A673 (cell line): Measurements from ENCODE around the gene TAS1R3. TPM values are rescaled to one million over a fixed set of nuclear protein-coding genes. Genes with fewer than 3 reads are reported as not detected.

Source experiments
- BruUV-seq: library from RNA; stranded (reverse); fragments of 400-500 nt; replicated peaks from 2 replicates; lab custom pipeline; 2021; lab: Mats Ljungman, UMichigan
- CTCF ChIA-PET: fragments of 300-600 bp; sonication (Branson Sonifier 250); formaldehyde crosslinking; loops from one replicate; lab custom pipeline; 2022; ENCODE audit warnings: antibody characterized with exemption; lab: Charles Lee
- POLR2A ChIA-PET: fragments of 300-600 bp; sonication (Branson Sonifier 250); formaldehyde crosslinking; loops from one replicate; lab custom pipeline; 2022; ENCODE audit warnings: antibody characterized with exemption; ENCODE audit not compliant: low non-redundant PET; lab: Charles Lee
- DNase-seq: peaks from one replicate; pipeline ENCODE4 v3.0.0-alpha.2; 2015; ENCODE audit warnings: low spot score
- H3K27ac ChIP-seq: fragments of 200-600 bp; sonication (generic); 2 replicates; pipeline ENCODE4 v1.5.1; 2016; ENCODE audit warnings: mixed run types, low read depth, mild to moderate bottlenecking, mixed read lengths, antibody characterized with exemption, low read length; ENCODE audit not compliant: poor library complexity, severe bottlenecking
- H3K27me3 ChIP-seq: fragments of 200-600 bp; sonication (generic); replicated peaks from 2 replicates; pipeline ENCODE4 v1.6.1; 2017; ENCODE audit warnings: mixed run types, low read depth, mild to moderate bottlenecking, mixed read lengths, antibody characterized with exemption, low read length; ENCODE audit not compliant: insufficient read depth, poor library complexity
- H3K36me3 ChIP-seq: fragments of 200-600 bp; sonication (generic); 2 replicates; pipeline ENCODE4 v1.6.1; 2016; ENCODE audit warnings: mixed run types, mild to moderate bottlenecking, mixed read lengths, antibody characterized with exemption, low read length; ENCODE audit not compliant: insufficient read depth, poor library complexity, severe bottlenecking
- H3K4me1 ChIP-seq: fragments of 200-600 bp; sonication (generic); 2 replicates; pipeline ENCODE4 v1.6.1; 2017; ENCODE audit warnings: mixed run types, mild to moderate bottlenecking, mixed read lengths, antibody characterized with exemption, low read length; ENCODE audit not compliant: insufficient read depth, poor library complexity, severe bottlenecking
- H3K4me3 ChIP-seq: fragments of 200-600 bp; sonication (generic); 2 replicates; pipeline ENCODE4 v1.5.1; 2016; ENCODE audit warnings: low read depth, mixed run types, mild to moderate bottlenecking, mixed read lengths, low read length; ENCODE audit not compliant: poor library complexity, severe bottlenecking
- H3K9me3 ChIP-seq: fragments of 200-600 bp; sonication (generic); 2 replicates; pipeline ENCODE4 v1.6.1; 2016; ENCODE audit warnings: mixed run types, low read depth, mild to moderate bottlenecking, mixed read lengths, antibody characterized with exemption, low read length; ENCODE audit not compliant: poor library complexity, severe bottlenecking
- EZH2 ChIP-seq: fragments of 200-600 bp; sonication (generic); IDR thresholded peaks from 2 replicates; pipeline ENCODE4 v1.6.1; 2017; ENCODE audit warnings: borderline replicate concordance, low read depth, mild to moderate bottlenecking, mixed read lengths, antibody characterized with exemption, low read length; ENCODE audit not compliant: poor library complexity, severe bottlenecking
- intact Hi-C: fragments of 100-400 bp; cut with micrococcal nuclease; formaldehyde crosslinking; loops from one replicate; pipeline ENCODE4 v1.10.0; 2022; ENCODE audit not compliant: unreplicated experiment
- total RNA-seq: library from RNA; stranded (reverse); gene quantifications from 2 replicates; pipeline ENCODE4 v1.2.3, GENCODE V29; 2021
- TF ChIP-seq, protein P1 (sequence below): fragments of 300-800, 200-600 bp; sonication (generic); conservative IDR thresholded peaks from 2 replicates; pipeline ENCODE4 v1.5.1; 2017; ENCODE audit warnings: low read depth, mild to moderate bottlenecking, antibody characterized with exemption, low read length, moderate library complexity, mixed read lengths

TAS1R3 gene
- total RNA-seq, 1 experiment from 2014 or later: 0.21 TPM

DNA sequence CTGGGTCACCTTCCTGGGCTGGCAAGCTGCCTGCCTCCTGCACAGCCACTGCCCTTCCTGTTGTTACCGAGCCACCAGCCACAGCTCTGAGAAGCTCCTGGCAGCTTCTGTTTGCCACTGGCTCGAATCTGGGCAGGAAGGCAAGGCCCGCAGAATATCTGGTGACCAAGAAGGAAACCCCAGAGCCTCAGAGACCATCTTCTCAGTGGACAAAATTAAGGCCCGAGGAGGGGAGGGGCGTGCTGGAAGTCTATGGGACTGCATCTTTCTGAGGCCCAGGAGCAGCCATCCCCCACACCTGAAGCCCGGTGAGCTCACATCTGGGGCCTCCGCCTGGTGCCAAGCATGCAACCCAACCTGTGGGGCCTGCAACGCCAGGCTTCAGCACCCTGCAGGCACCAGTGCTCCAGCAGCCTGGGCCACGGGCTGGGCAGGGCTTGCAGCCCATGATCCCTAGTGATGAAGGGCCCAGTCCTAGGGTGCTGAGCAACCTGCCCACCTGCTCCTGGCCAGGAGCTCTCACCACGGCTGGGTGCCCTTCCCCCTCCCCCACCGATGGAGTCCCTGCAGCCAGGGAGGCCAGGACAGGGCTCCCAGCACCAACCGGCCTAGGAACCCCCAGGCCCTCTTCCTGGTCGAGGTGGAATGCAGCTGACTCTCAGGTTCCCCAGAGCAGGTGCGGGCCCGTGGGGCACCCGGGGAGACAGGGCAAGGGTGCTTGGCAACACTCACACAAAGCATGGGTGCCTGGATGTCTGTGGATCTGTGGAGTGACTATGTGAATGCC, 5.6 kb upstream of the TAS1R3 start:
- BruUV-seq: no TSS peak
- intact Hi-C loops: no loop called here
- DNase-seq: no peak
- H3K36me3 ChIP-seq: peaks cover 5% of the 10 kb centered on the region
- peaks cover 8% of the 10 kb centered on the region for H3K4me1 ChIP-seq
- ChIA-PET POLR2A (no interaction called here), CTCF (no interaction called here)
- peak overlapping the region; percentile 98 for H3K4me3 ChIP-seq
- TF ChIP-seq EZH2: no peak
- TF ChIP-seq, protein P1, sequence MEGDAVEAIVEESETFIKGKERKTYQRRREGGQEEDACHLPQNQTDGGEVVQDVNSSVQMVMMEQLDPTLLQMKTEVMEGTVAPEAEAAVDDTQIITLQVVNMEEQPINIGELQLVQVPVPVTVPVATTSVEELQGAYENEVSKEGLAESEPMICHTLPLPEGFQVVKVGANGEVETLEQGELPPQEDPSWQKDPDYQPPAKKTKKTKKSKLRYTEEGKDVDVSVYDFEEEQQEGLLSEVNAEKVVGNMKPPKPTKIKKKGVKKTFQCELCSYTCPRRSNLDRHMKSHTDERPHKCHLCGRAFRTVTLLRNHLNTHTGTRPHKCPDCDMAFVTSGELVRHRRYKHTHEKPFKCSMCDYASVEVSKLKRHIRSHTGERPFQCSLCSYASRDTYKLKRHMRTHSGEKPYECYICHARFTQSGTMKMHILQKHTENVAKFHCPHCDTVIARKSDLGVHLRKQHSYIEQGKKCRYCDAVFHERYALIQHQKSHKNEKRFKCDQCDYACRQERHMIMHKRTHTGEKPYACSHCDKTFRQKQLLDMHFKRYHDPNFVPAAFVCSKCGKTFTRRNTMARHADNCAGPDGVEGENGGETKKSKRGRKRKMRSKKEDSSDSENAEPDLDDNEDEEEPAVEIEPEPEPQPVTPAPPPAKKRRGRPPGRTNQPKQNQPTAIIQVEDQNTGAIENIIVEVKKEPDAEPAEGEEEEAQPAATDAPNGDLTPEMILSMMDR: no peak
- H3K9me3 ChIP-seq: no peaks in the 10 kb centered on the region
- H3K27ac ChIP-seq: peak overlapping the region; percentile 93
- H3K27me3 ChIP-seq: no peaks in the 10 kb centered on the region

DNA sequence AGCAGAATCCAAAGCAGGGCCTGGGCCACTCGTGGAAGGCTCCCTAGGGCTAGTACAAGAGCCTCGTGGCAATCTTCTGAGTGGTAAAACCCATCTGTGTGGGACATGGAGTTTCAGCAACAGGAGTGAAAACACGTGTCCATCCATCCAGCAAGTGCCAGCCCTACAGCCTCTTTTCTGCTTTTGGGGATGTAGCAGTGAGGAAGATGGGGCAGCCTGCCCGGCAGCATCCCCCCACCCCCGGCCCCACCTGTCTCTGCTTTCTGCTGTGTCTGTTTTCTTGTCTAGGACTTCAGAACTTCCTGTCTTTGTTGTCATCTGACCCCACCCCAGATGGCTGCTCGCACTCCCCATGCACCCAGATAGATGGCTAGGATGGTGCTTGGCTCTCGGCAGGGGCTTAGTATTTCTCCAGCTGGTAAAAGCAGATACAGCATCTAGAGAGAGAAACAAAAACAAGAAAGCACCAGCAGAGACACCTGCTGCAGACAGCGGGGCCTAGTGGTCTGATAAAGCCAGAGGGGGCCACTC, 4.9 kb upstream of the TAS1R3 start:
- H3K27me3 ChIP-seq: no peaks in the 10 kb centered on the region
- DNase-seq: no peak
- TF ChIP-seq, protein P1: no peak
- TF ChIP-seq EZH2: no peak
- CTCF ChIA-PET: no interaction called here
- peaks cover 4% of the 10 kb centered on the region for H3K36me3 ChIP-seq
- H3K27ac ChIP-seq: no peak overlapping the region
- POLR2A ChIA-PET: no interaction called here
- intact Hi-C loops: no loop called here
- H3K9me3 ChIP-seq: no peaks in the 10 kb centered on the region
- no TSS peak for BruUV-seq
- H3K4me3 ChIP-seq: peak overlapping the region; percentile 98
- H3K4me1 ChIP-seq: peaks cover 13% of the 10 kb centered on the region

DNA sequence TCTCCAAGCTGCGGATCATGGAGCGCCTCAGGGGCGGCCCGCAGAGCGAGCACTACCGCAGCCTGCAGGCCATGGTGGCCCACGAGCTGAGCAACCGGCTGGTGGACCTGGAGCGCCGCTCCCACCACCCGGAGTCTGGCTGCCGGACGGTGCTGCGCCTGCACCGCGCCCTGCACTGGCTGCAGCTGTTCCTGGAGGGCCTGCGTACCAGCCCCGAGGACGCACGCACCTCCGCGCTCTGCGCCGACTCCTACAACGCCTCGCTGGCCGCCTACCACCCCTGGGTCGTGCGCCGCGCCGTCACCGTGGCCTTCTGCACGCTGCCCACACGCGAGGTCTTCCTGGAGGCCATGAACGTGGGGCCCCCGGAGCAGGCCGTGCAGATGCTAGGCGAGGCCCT, 3.8 kb upstream of the TAS1R3 start:
- H3K4me3 ChIP-seq: no peak overlapping the region

More for the DNA sequence above, 3.8 kb upstream of the TAS1R3 start:
- ChIA-PET POLR2A (no interaction called here), CTCF (no interaction called here)
- H3K9me3 ChIP-seq: no peaks in the 10 kb centered on the region
- H3K27me3 ChIP-seq: no peaks in the 10 kb centered on the region
- TF ChIP-seq, protein P1: no peak
- TF ChIP-seq EZH2: no peak
- intact Hi-C loops: no loop called here
- H3K4me1 ChIP-seq: peaks cover 13% of the 10 kb centered on the region
- DNase-seq: no peak
- BruUV-seq: no TSS peak
- no peaks in the 10 kb centered on the region for H3K36me3 ChIP-seq
- no peak overlapping the region for H3K27ac ChIP-seq
